Ishikawa (cell line): ENCODE data around the gene BBIP1.

ENCODE experiments used
- MAX ChIP-seq: IDR thresholded peaks from 2 replicates; pipeline ENCODE4 v1.6.1; 2012
- YY1 ChIP-seq: IDR thresholded peaks from 2 replicates; pipeline ENCODE4 v1.6.1; 2012; ENCODE audit warnings: low read depth

GRCh38 chr10:110860576-110861241 is 58.3 kb downstream of the BBIP1 start:
- TF ChIP-seq YY1 (no peak), MAX (no peak)
